GM12872 (cell line): ENCODE measurements around the gene ZNF133.

Experiments
- CTCF ChIP-seq: IDR thresholded peaks from 3 replicates; pipeline ENCODE4 v1.5.1; 2011; ENCODE audit warnings: low read depth, mild to moderate bottlenecking, low read length, moderate library complexity; ENCODE audit not compliant: insufficient read depth

Gene ZNF133

GRCh38 chr20:18256440-18257090 is 31.8 kb upstream of the ZNF133 start:
- no peak for TF ChIP-seq CTCF

- no peak for TF ChIP-seq CTCF
These were observed 30.0 kb upstream of the ZNF133 start for GRCh38 chr20:18258126-18258860.

- no peak for TF ChIP-seq CTCF
These were observed 28.6 kb upstream of the ZNF133 start for GRCh38 chr20:18259730-18260129.

GRCh38 chr20:18263723-18264122 is 24.6 kb upstream of the ZNF133 start:
- TF ChIP-seq CTCF: no peak

GRCh38 chr20:18265441-18265840 is 22.9 kb upstream of the ZNF133 start:
- TF ChIP-seq CTCF: no peak

- no peak for TF ChIP-seq CTCF
These were observed 22.0 kb upstream of the ZNF133 start for GRCh38 chr20:18266282-18266681.

- no peak for TF ChIP-seq CTCF
These were observed 20.5 kb upstream of the ZNF133 start for GRCh38 chr20:18267815-18268214.
